Nephron progenitor cell (in vitro differentiated cells): ENCODE results near the gene RBBP8.
A peak's percentile ranks its signal among the peaks of the same experiment; 100 is the strongest.

Experiments
- DNase-seq: peaks from one replicate; pipeline ENCODE4 v3.0.0; 2021
- H3K27ac Mint-ChIP-seq: 2 replicates; pipeline ENCODE4 v1.8.0; 2021; ENCODE audit warnings: mild to moderate bottlenecking, moderate library complexity, mixed read lengths
- H3K27me3 Mint-ChIP-seq: 2 replicates; pipeline ENCODE4 v1.8.0; 2021; ENCODE audit warnings: mild to moderate bottlenecking, low read depth, mixed read lengths; ENCODE audit not compliant: poor library complexity
- H3K36me3 Mint-ChIP-seq: 2 replicates; pipeline ENCODE4 v1.8.0; 2021; ENCODE audit warnings: low read depth, mixed read lengths
- H3K4me1 Mint-ChIP-seq: 2 replicates; pipeline ENCODE4 v1.8.0; 2021; ENCODE audit warnings: mixed read lengths
- H3K4me3 Mint-ChIP-seq: 2 replicates; pipeline ENCODE4 v1.8.0; 2021; ENCODE audit warnings: mild to moderate bottlenecking, moderate library complexity, mixed read lengths
- H3K9me3 Mint-ChIP-seq: 2 replicates; pipeline ENCODE4 v1.8.0; 2021; ENCODE audit warnings: mild to moderate bottlenecking, moderate library complexity, mixed read lengths
- CTCF ChIP-seq: fragments of 200-600 bp; sonication (generic); IDR thresholded peaks from 2 replicates; pipeline ENCODE4 v1.5.0; 2021; ENCODE audit warnings: antibody characterized with exemption

Gene RBBP8

GRCh38 chr18:22975508-22975907 lies 42.4 kb downstream of the RBBP8 start:
- no peak for DNase-seq
- no peak for TF ChIP-seq CTCF
- H3K4me1 Mint-ChIP-seq, result peaks cover 22% of the 10 kb centered on the region

GRCh38 chr18:22977847-22978701 lies 44.9 kb downstream of the RBBP8 start:
- DNase-seq, result no peak
- no peaks in the 10 kb centered on the region for H3K27me3 Mint-ChIP-seq
- no peak for TF ChIP-seq CTCF
- peak overlapping the region; percentile 80 for H3K27ac Mint-ChIP-seq
- H3K4me3 Mint-ChIP-seq, result no peak overlapping the region
- H3K4me1 Mint-ChIP-seq, result peaks cover 22% of the 10 kb centered on the region
- no peaks in the 10 kb centered on the region for H3K9me3 Mint-ChIP-seq
- peaks cover 23% of the 10 kb centered on the region for H3K36me3 Mint-ChIP-seq

More at GRCh38 chr18:22975508-22975907, 42.4 kb downstream of the RBBP8 start:
- Mint-ChIP-seq H3K27ac (peak overlapping the region; percentile 4), H3K4me3 (no peak overlapping the region), H3K36me3 (peaks cover 33% of the 10 kb centered on the region), H3K27me3 (no peaks in the 10 kb centered on the region), H3K9me3 (no peaks in the 10 kb centered on the region)

GRCh38 chr18:22980394-22980793 lies 47.3 kb downstream of the RBBP8 start:
- Mint-ChIP-seq H3K9me3 (no peaks in the 10 kb centered on the region), H3K4me1 (peaks cover 16% of the 10 kb centered on the region), H3K27ac (no peak overlapping the region), H3K36me3 (peaks cover 21% of the 10 kb centered on the region), H3K27me3 (no peaks in the 10 kb centered on the region), H3K4me3 (no peak overlapping the region)
- TF ChIP-seq CTCF, result no peak
- DNase-seq, result no peak

- Mint-ChIP-seq H3K27ac (no peak overlapping the region), H3K9me3 (no peaks in the 10 kb centered on the region), H3K27me3 (no peaks in the 10 kb centered on the region), H3K4me1 (peaks cover 16% of the 10 kb centered on the region), H3K36me3 (peaks cover 21% of the 10 kb centered on the region), H3K4me3 (no peak overlapping the region)
- DNase-seq, result no peak
- TF ChIP-seq CTCF, result no peak
Observed at GRCh38 chr18:22981274-22982133, 48.4 kb downstream of the RBBP8 start.

GRCh38 chr18:22983175-22983574 lies 50.0 kb downstream of the RBBP8 start:
- no peak overlapping the region for H3K4me3 Mint-ChIP-seq
- H3K27ac Mint-ChIP-seq, result no peak overlapping the region
- H3K9me3 Mint-ChIP-seq, result no peaks in the 10 kb centered on the region
- DNase-seq, result no peak
- H3K36me3 Mint-ChIP-seq, result peaks cover 21% of the 10 kb centered on the region
- peaks cover 5% of the 10 kb centered on the region for H3K4me1 Mint-ChIP-seq
- peak; percentile 38 for TF ChIP-seq CTCF
- H3K27me3 Mint-ChIP-seq, result no peaks in the 10 kb centered on the region
